HG03159 (cell line): ENCODE measurements around the gene GRIA4.
"Not testable (repeated sequence)": the region's sequence is repeated elsewhere in the genome, so short reads cannot be mapped to it uniquely, and the experiment has no call there.

Experiments used
- ATAC-seq: cut with Tn5 transposase; IDR thresholded peaks from one replicate; pipeline ENCODE4 v1.9.1; 2021; ENCODE audit warnings: mild to moderate bottlenecking, moderate library complexity; ENCODE audit not compliant: unreplicated experiment

Gene GRIA4

GRCh38 chr11:105785850-105786249, 176.0 kb downstream of the GRIA4 start:
- ATAC-seq, result not testable (repeated sequence)

DNA sequence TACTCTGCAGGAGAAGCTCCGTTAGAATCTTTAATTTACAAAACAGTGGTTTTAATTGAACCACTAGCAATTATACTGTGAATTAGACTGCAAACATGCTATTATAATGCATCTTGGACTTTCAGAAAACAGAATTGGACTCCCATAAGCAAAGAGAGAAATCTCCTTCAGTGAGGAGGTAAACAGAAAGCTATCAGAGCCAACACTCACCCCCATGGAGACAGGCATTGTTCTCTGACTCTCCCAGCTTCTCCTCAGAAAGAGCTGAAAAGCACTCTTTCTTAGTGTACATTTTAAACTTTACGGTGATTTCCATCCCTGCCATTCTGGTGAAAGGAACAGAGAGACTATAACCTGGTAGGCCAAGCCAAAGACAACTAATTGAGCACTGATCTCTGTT, 176.9 kb downstream of the GRIA4 start:
- ATAC-seq, result no peak

DNA sequence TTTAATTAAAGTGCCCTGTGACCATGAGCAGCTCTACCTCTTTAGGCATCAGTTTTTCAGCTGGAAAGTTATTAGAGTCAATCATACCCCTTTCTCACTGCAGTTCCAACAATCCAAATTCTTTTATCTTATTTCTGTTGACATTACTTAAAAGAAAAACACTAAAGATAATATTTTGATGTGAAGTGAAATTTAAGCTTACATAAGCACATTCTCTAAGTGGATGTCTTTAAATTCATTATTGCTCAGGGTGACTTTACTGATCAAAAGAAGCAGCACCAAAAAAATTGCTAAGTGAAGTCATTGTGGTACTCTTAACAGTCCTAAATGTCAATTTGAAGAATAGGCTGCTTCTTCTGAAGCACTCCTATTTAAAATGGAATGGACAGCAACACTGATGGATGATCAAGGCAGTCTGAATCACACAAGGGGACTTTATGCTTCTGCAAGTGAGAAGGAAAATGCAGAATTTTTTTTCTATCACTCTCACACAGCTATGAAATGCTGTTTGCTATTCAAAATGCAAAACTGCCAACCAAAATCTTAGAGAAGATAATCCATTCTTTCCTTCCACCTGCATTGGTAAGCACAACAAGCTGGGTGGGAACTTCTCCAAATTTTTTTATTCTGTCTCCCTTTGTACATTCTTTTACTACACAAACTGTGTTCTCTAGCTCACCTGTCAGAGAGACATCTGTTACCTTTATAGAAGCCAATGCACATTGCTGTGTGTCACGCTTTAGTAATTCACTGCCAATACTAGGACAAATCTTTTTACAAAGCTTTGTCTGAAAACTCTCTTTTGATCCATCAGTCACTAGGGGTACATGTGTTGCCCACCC, 179.9 kb downstream of the GRIA4 start:
- no peak for ATAC-seq

- no peak for ATAC-seq
Observed at GRCh38 chr11:105790840-105791239, 181.0 kb downstream of the GRIA4 start.

GRCh38 chr11:105793092-105793491, 183.2 kb downstream of the GRIA4 start:
- ATAC-seq, result no peak

GRCh38 chr11:105799263-105799662, 189.4 kb downstream of the GRIA4 start:
- no peak for ATAC-seq

DNA sequence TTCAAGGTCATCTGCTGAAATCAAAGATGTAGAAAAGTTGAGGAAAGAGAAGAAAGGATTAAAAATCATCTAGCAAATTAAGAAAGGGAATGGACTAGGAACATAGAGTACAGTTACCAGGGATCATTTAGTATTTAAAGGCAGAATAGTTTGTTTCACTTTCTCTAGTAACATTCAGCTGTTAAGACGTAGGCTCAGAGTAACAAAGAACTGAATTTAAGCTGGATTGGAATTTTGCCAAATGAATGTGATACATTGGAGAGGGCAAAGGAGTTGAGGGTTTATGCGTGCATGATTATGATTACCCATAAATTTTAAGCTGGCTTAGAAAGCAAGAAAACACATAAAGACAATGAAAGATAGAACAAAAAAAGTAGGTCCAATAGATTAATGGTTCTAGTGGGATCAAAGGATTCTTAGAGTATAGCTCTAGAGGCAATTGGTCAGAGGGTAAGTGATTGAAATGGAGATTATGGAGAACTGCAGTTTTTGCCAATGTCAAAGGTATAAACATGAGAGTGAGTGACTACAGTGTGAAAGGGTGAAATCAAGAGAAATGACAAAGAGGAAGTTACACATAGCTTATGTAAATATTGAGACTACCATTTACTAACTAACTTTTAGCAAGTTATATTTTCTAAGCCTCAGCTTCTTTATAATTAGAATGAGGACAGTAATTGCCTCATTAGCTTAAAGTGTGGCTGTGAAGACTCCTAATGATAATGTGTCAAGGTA, 190.0 kb downstream of the GRIA4 start:
- no peak for ATAC-seq

GRCh38 chr11:105802390-105802789, 192.5 kb downstream of the GRIA4 start:
- ATAC-seq, result no peak

GRCh38 chr11:105811242-105811641, 201.4 kb downstream of the GRIA4 start:
- ATAC-seq, result no peak

- ATAC-seq, result no peak
Observed at GRCh38 chr11:105821372-105821771, 211.5 kb downstream of the GRIA4 start.

DNA sequence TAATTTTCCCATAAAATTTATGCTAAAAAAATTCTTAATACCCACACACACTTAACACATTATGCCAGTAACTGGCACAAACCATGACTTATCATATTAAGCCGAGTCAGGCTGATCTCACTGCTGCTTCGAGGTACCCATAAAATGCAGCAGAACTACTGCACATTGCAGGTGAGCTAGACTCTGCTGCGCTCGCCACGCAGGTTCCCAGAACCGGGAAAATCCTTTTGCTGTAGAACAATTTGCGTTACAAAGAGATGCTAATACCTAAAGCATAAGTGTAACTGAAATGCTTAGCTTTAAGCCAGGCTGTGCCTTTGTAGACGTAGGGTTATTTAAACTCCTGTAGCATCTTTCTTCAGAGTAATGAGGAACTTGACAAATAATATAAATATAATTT, 211.9 kb downstream of the GRIA4 start:
- no peak for ATAC-seq

DNA sequence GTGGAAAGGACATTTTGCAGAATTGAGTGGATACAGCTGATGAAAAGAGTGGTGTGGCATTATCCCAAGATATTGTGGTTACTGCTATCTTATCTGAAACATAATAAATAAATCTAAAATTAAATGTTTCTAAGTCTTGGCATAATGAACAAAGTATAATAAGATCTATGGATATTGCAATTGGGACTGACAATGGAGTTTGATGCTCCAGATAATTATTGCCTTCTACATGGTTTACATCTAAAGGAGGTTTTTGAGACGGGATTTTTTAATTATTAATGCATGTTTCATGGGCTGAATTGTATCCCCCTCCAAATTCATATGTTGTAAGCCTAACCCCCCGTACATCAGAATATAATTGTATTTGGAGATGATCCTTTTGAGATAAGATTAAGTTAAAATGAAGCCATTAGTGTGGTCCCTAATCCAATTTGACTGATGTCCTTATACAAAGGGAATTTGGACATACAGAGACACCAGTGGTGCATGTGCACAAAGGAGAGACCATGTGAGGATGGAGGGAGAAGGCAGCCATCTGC, 213.7 kb downstream of the GRIA4 start:
- no peak for ATAC-seq

DNA sequence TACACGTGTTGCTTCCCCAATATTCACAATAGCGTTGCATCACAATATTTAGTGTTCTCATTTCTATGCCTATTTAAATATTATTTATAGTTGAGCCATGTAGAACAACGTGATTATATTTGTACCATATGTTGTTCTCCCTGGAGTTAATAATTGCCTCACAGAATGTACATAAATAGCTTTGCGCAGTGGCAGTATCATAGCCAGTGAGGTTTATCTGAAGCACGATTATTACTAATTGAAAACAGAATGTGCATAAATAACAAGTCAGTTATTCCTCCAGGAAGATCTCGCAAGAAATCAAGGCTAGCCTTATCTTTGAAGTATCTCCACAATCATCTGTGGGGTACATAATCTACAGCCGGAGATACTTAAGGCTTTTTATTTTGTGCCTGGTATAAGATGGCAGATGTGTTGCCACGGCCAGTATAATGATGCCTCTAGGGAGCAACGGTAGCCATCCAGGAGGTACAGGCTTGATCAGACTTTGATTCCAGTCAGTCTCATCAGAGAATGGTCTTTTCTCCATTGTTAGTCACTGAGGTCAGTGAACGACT, 214.7 kb downstream of the GRIA4 start:
- no peak for ATAC-seq

DNA sequence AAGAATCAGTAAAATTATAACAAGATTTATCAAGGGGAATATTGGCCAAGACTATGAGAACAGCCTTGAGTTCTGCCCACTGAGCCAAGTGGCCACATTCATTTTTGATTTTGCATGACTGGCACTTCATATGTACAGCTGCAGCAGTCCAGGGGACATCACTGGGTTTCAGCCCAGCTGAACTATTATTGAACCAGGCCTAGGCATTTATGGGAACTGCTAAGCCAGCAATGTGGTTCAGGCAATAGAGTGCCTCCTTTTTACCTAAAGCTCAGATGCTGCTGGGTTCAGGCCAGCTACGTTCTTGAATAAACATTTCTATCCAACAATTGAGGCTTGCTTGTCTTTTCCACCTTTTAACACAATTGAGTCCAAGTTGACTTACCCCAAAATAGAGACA, 215.3 kb downstream of the GRIA4 start:
- no peak for ATAC-seq

DNA sequence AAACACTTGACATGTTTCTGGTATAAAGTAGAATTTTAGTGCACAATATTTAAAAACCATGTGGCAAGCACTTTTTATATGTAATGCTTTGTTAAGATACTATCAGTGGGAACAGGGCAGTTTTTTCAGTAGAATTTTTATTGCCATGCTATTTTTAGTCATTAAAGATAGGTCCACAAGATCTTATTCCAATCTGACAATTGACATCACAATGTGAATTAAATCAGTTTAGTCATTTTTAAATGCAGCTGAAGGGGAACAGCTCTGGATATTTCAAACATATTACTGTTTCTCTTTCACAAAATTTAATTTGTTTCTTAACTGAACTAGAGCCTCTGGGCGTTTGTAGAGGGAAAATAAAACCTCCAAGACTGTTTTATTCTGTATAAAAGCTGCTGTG, 218.0 kb downstream of the GRIA4 start:
- ATAC-seq, result no peak

DNA sequence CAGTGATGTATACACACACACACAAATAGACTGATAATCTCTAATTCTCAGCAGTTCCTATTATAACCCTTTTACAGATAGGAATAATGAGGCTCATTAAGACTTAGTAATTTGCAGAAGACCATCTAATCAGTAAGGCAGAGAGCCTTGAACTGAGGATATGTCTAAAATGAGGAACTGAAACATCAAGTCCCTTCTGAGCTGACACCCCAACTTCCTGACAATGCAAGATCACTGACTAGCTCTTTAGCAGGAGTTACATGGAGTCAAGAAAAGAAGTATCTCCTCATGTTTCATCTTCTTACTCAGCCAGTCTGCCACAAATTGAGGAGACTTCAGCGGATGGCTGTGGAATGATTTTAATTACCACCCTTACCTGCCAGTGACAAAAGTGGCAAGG, 219.2 kb downstream of the GRIA4 start:
- peak; percentile 95 for ATAC-seq

- no peak for ATAC-seq
Observed at GRCh38 chr11:105834461-105834860, 224.6 kb downstream of the GRIA4 start.

GRCh38 chr11:105838668-105839384, 229.0 kb downstream of the GRIA4 start:
- no peak for ATAC-seq

DNA sequence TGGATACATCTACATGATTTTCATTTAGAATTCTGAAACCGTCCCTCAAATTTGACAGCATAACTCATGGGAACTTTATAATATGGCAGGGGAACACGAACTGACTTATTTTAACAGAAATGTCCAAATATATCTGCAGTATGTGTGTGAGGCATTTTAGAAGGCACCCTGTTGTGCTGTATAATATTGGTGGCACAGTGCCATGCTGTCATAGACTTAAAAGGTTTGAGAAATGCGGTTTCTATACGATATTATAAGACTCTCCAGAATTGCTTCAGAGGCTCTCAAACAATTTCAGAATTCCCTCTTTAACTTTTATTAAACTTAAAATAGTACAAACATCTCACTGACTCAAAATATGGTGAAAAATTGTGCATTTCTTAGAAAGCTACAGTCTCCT, 230.5 kb downstream of the GRIA4 start:
- no peak for ATAC-seq

DNA sequence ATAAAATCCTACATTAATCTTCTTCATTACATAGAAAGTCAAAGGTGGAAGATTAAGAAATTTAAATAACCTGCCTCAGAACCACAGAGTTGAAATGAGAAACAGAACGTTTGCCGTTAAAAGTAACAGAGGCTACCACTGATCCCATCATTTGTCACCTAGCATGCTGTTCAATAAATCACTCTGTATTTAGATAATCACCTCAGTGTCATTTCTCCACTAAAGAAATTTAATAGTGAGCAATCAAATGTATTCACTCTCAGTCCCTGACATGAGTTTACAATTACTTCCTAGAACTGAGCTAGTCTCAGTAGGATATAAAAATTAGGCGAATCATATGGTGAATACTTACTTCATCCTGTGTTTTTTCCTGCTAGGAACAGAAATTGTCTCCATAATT, 242.5 kb downstream of the GRIA4 start:
- no peak for ATAC-seq

DNA sequence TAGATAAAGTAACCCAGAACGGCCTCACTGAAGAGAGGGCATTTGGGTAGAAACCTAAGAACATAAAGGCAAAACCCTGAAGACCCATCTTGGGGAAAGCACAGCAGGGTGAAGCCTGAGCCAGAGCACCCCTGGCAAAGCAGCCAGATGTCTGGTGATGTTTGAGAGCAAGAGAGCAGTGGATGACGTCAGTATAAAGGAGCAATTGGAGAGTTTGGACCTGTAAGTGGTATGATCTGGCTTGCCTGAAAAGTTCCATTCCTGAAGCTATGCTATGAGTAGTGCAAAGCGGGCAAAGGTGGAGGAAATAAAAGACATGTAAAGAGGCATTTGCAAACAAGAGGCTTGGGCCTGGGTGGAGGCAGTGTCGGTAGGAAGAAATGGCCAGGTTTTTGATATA, 244.4 kb downstream of the GRIA4 start:
- no peak for ATAC-seq
